Neural progenitor cell (in vitro differentiated cells): ENCODE data around the gene TMEM263. TPM values are rescaled to one million over a fixed set of nuclear protein-coding genes. Genes with fewer than 3 reads are reported as not detected.
A peak's percentile ranks its signal among the peaks of the same experiment; 100 is the strongest.

Experiments
- DNase-seq: peaks from one replicate; pipeline ENCODE4 v3.0.0-alpha.2; 2016; ENCODE audit warnings: low spot score
- H2AFZ ChIP-seq: fragments of 200-600 bp; sonication (generic); replicated peaks from 2 replicates; pipeline ENCODE4 v1.6.1; 2016; ENCODE audit warnings: antibody characterized with exemption
- H3F3A ChIP-seq: fragments of 200-600 bp; sonication (generic); 2 replicates; pipeline ENCODE4 v1.6.1; 2016; ENCODE audit warnings: antibody characterized with exemption, low read depth
- H3K27ac ChIP-seq: fragments of 200-600 bp; sonication (generic); 2 replicates; pipeline ENCODE4 v1.5.1; 2016; ENCODE audit warnings: mild to moderate bottlenecking
- H3K27me3 ChIP-seq: fragments of 200-600 bp; sonication (generic); 2 replicates; pipeline ENCODE4 v1.6.1; 2016; ENCODE audit warnings: mild to moderate bottlenecking, moderate library complexity
- H3K36me3 ChIP-seq: fragments of 200-600 bp; sonication (generic); 2 replicates; pipeline ENCODE4 v1.5.1; 2016
- H3K4me1 ChIP-seq: fragments of 200-600 bp; sonication (generic); 2 replicates; pipeline ENCODE4 v1.6.1; 2016; ENCODE audit warnings: mixed run types
- H3K4me2 ChIP-seq: fragments of 200-600 bp; sonication (generic); 2 replicates; pipeline ENCODE4 v1.6.1; 2016
- H3K4me3 ChIP-seq: fragments of 200-600 bp; sonication (generic); 2 replicates; pipeline ENCODE4 v1.5.1; 2016
- H3K79me2 ChIP-seq: fragments of 200-600 bp; sonication (generic); 2 replicates; pipeline ENCODE4 v1.6.1; 2016; ENCODE audit warnings: low read depth
- H3K9ac ChIP-seq: fragments of 200-600 bp; sonication (generic); 2 replicates; pipeline ENCODE4 v1.6.1; 2016
- H3K9me3 ChIP-seq: fragments of 200-600 bp; sonication (generic); 2 replicates; pipeline ENCODE4 v1.5.1; 2016; ENCODE audit warnings: low read depth
- H4K20me1 ChIP-seq: fragments of 200-600 bp; sonication (generic); 2 replicates; pipeline ENCODE4 v1.6.1; 2016; ENCODE audit warnings: low read depth
- H3K27ac Mint-ChIP-seq: 3 replicates; pipeline ENCODE4 v1.8.0; 2021; ENCODE audit warnings: mixed read lengths
- H3K27me3 Mint-ChIP-seq: 2 replicates; pipeline ENCODE4 v1.8.0; 2022; ENCODE audit warnings: low read depth, mild to moderate bottlenecking, inconsistent platforms, moderate library complexity, mixed read lengths; ENCODE audit not compliant: insufficient read depth
- H3K36me3 Mint-ChIP-seq: 3 replicates; pipeline ENCODE4 v1.8.0; 2021; ENCODE audit warnings: mixed read lengths
- H3K4me1 Mint-ChIP-seq: 3 replicates; pipeline ENCODE4 v1.8.0; 2021; ENCODE audit warnings: mixed read lengths
- H3K4me3 Mint-ChIP-seq: 3 replicates; pipeline ENCODE4 v1.8.0; 2021; ENCODE audit warnings: mild to moderate bottlenecking, moderate library complexity, mixed read lengths
- H3K9me3 Mint-ChIP-seq: 3 replicates; pipeline ENCODE4 v1.8.0; 2020; ENCODE audit warnings: mixed read lengths
- CTCF ChIP-seq: fragments of 200-600 bp; sonication (generic); IDR thresholded peaks from 2 replicates; pipeline ENCODE4 v1.5.1; 2017; ENCODE audit warnings: antibody characterized with exemption, mild to moderate bottlenecking
- EZH2 ChIP-seq: fragments of 200-600 bp; sonication (generic); IDR thresholded peaks from 2 replicates; pipeline ENCODE4 v1.6.1; 2017; ENCODE audit warnings: antibody characterized with exemption, mild to moderate bottlenecking, moderate library complexity
- EZH2phosphoT487 ChIP-seq: fragments of 200-600 bp; sonication (generic); IDR thresholded peaks from 2 replicates; pipeline ENCODE4 v1.6.1; 2017; ENCODE audit warnings: antibody characterized with exemption
- total RNA-seq: library from RNA; depleted of rRNA; stranded (reverse); fragments of >200 nt; gene quantifications from 2 replicates; pipeline ENCODE4 v1.2.3, GENCODE V29; 2015; ENCODE audit warnings: low replicate concordance

The TMEM263 gene
- total RNA-seq, 1 donor from 2014 or later = 39.7 TPM

- H3K4me1 Mint-ChIP-seq = peaks cover 37% of the 10 kb centered on the region
These were observed 42.3 kb upstream of the TMEM263 start for GRCh38 chr12:106913456-106913855.

GRCh38 chr12:106914796-106915634, 40.7 kb upstream of the TMEM263 start:
- Mint-ChIP-seq H3K4me3 (no peak overlapping the region), H3K9me3 (no peaks in the 10 kb centered on the region)

More at GRCh38 chr12:106913456-106913855, 42.3 kb upstream of the TMEM263 start:
- no peak overlapping the region for H3K4me3 Mint-ChIP-seq
- no peaks in the 10 kb centered on the region for H3K9me3 Mint-ChIP-seq
- Histone ChIP-seq H3K79me2 (no peaks in the 10 kb centered on the region), H3K4me3 (no peak overlapping the region), H4K20me1 (no peaks in the 10 kb centered on the region), H3K27ac (no peak overlapping the region), H3K4me2 (no peak overlapping the region), H3K36me3 (no peaks in the 10 kb centered on the region), H2AFZ (no peak overlapping the region), H3F3A (peaks cover 16% of the 10 kb centered on the region), H3K9ac (no peak overlapping the region), H3K27me3 (no peaks in the 10 kb centered on the region), H3K4me1 (peaks cover 16% of the 10 kb centered on the region), H3K9me3 (no peaks in the 10 kb centered on the region)
- no peak for DNase-seq
- no peaks in the 10 kb centered on the region for H3K36me3 Mint-ChIP-seq
- TF ChIP-seq EZH2 (no peak), CTCF (no peak), EZH2phosphoT487 (no peak)
- H3K27me3 Mint-ChIP-seq = peaks cover 8% of the 10 kb centered on the region
- H3K27ac Mint-ChIP-seq = peak overlapping the region; percentile 90

GRCh38 chr12:106915635-106916026, 40.1 kb upstream of the TMEM263 start:
- Mint-ChIP-seq H3K27me3 (peaks cover 8% of the 10 kb centered on the region), H3K9me3 (no peaks in the 10 kb centered on the region), H3K4me1 (peaks cover 49% of the 10 kb centered on the region), H3K27ac (no peak overlapping the region), H3K4me3 (peak overlapping the region; percentile 11), H3K36me3 (no peaks in the 10 kb centered on the region)
- H3K4me2 ChIP-seq = no peak overlapping the region
- H2AFZ ChIP-seq = no peak overlapping the region
- DNase-seq = no peak
- no peaks in the 10 kb centered on the region for H3K27me3 ChIP-seq
- no peak overlapping the region for H3K27ac ChIP-seq
- TF ChIP-seq EZH2 (no peak), EZH2phosphoT487 (no peak), CTCF (no peak)
- peaks cover 28% of the 10 kb centered on the region for H3K4me1 ChIP-seq
- peaks cover 29% of the 10 kb centered on the region for H3F3A ChIP-seq
- no peak overlapping the region for H3K4me3 ChIP-seq
- peaks cover 7% of the 10 kb centered on the region for H4K20me1 ChIP-seq
- H3K79me2 ChIP-seq = no peaks in the 10 kb centered on the region
- H3K9me3 ChIP-seq = no peaks in the 10 kb centered on the region
- no peaks in the 10 kb centered on the region for H3K36me3 ChIP-seq
- no peak overlapping the region for H3K9ac ChIP-seq

More at GRCh38 chr12:106914796-106915634, 40.7 kb upstream of the TMEM263 start:
- Histone ChIP-seq H3K4me1 (peaks cover 28% of the 10 kb centered on the region), H3K4me2 (no peak overlapping the region), H4K20me1 (peaks cover 7% of the 10 kb centered on the region), H3K4me3 (no peak overlapping the region), H3K36me3 (no peaks in the 10 kb centered on the region), H2AFZ (no peak overlapping the region), H3K27me3 (no peaks in the 10 kb centered on the region), H3K79me2 (no peaks in the 10 kb centered on the region), H3K9me3 (no peaks in the 10 kb centered on the region), H3F3A (peaks cover 29% of the 10 kb centered on the region), H3K9ac (no peak overlapping the region), H3K27ac (no peak overlapping the region)
- Mint-ChIP-seq H3K36me3 (no peaks in the 10 kb centered on the region), H3K4me1 (peaks cover 50% of the 10 kb centered on the region), H3K27ac (no peak overlapping the region), H3K27me3 (peaks cover 8% of the 10 kb centered on the region)
- no peak for DNase-seq
- no peak for TF ChIP-seq EZH2phosphoT487
- TF ChIP-seq CTCF = no peak
- TF ChIP-seq EZH2 = no peak
